NT2/D1 (cell line): ENCODE data around the gene PLPPR2.

Experiments
- DNase-seq: peaks from one replicate; pipeline ENCODE4 v3.0.0-alpha.2; 2011; ENCODE audit warnings: low read depth, low spot score
- H3K27me3 ChIP-seq: 2 replicates; pipeline ENCODE4 v1.6.0; 2011; ENCODE audit warnings: mild to moderate bottlenecking; ENCODE audit not compliant: insufficient read length, insufficient read depth
- H3K36me3 ChIP-seq: 2 replicates; pipeline ENCODE4 v1.6.1; 2011; ENCODE audit warnings: mild to moderate bottlenecking, low read length, mixed read lengths; ENCODE audit not compliant: insufficient read depth, insufficient read length
- H3K4me1 ChIP-seq: 2 replicates; pipeline ENCODE4 v1.5.1; 2011; ENCODE audit not compliant: insufficient read depth, insufficient read length
- H3K4me3 ChIP-seq: 2 replicates; pipeline ENCODE4 v1.5.1; 2011; ENCODE audit warnings: low read depth; ENCODE audit not compliant: insufficient read length
- H3K9ac ChIP-seq: 2 replicates; pipeline ENCODE4 v1.6.0; 2011; ENCODE audit warnings: low read depth; ENCODE audit not compliant: insufficient read length
- H3K9me3 ChIP-seq: 2 replicates; pipeline ENCODE4 v1.5.1; 2011; ENCODE audit warnings: mild to moderate bottlenecking, low read length; ENCODE audit not compliant: insufficient read depth
- SUZ12 ChIP-seq: IDR thresholded peaks from 2 replicates; pipeline ENCODE4 v1.6.1; 2011; ENCODE audit not compliant: insufficient read length, insufficient read depth; ENCODE audit errors: extremely low read depth
- YY1 ChIP-seq: IDR thresholded peaks from 2 replicates; pipeline ENCODE4 v1.6.1; 2011; ENCODE audit not compliant: insufficient read length, insufficient read depth
- ZNF274 ChIP-seq: IDR thresholded peaks from 2 replicates; pipeline ENCODE4 v1.6.1; 2011; ENCODE audit warnings: mild to moderate bottlenecking, low read depth, low read length

The PLPPR2 gene

GRCh38 chr19:11414544-11414943, 59.3 kb downstream of the PLPPR2 start:
- no peak for DNase-seq
- TF ChIP-seq YY1 (no peak), SUZ12 (no peak), ZNF274 (no peak)

More at GRCh38 chr19:11414544-11414943, 59.3 kb downstream of the PLPPR2 start:
- Histone ChIP-seq H3K4me1 (peaks cover 4% of the 10 kb centered on the region), H3K9me3 (no peaks in the 10 kb centered on the region), H3K36me3 (no peaks in the 10 kb centered on the region), H3K4me3 (no peak overlapping the region), H3K9ac (no peak overlapping the region), H3K27me3 (peaks cover 30% of the 10 kb centered on the region)
